Superior temporal gyrus (tissue), 1 donor: ENCODE data around the gene PACRG.

Experiments
- DNase-seq: peaks from one replicate; pipeline ENCODE4 v3.0.0-alpha.2; 2016; ENCODE audit errors: extremely low spot score

The PACRG gene

GRCh38 chr6:163313566-163313965 is 585.8 kb downstream of the PACRG start:
- DNase-seq: no peak

GRCh38 chr6:163313981-163314380 is 586.2 kb downstream of the PACRG start:
- no peak for DNase-seq

GRCh38 chr6:163314791-163315470 is 587.2 kb downstream of the PACRG start:
- DNase-seq: peak; percentile 96

- DNase-seq: peak; percentile 23
These were observed 589.2 kb downstream of the PACRG start for GRCh38 chr6:163316866-163317495.

GRCh38 chr6:163318071-163318786 is 590.5 kb downstream of the PACRG start:
- DNase-seq: peak; percentile 28

GRCh38 chr6:163319609-163320366 is 592.0 kb downstream of the PACRG start:
- peak; percentile 44 for DNase-seq

- no peak for DNase-seq
These were observed 592.6 kb downstream of the PACRG start for GRCh38 chr6:163320402-163320801.

GRCh38 chr6:163320804-163321203 is 593.0 kb downstream of the PACRG start:
- DNase-seq: peak; percentile 72

- DNase-seq: no peak
These were observed 593.9 kb downstream of the PACRG start for GRCh38 chr6:163321717-163322116.

GRCh38 chr6:163323274-163323673 is 595.5 kb downstream of the PACRG start:
- peak; percentile 24 for DNase-seq

GRCh38 chr6:163323705-163324104 is 595.9 kb downstream of the PACRG start:
- DNase-seq: peak; percentile 79

GRCh38 chr6:163324326-163324687 is 596.5 kb downstream of the PACRG start:
- DNase-seq: no peak

- DNase-seq: peak; percentile 88
These were observed 597.1 kb downstream of the PACRG start for GRCh38 chr6:163324688-163325389.

- no peak for DNase-seq
These were observed 597.6 kb downstream of the PACRG start for GRCh38 chr6:163325390-163325784.

- no peak for DNase-seq
These were observed 599.5 kb downstream of the PACRG start for GRCh38 chr6:163327165-163327880.

- DNase-seq: no peak
These were observed 600.1 kb downstream of the PACRG start for GRCh38 chr6:163327921-163328320.

GRCh38 chr6:163328411-163328810 is 600.6 kb downstream of the PACRG start:
- DNase-seq: no peak

GRCh38 chr6:163329991-163330390 is 602.2 kb downstream of the PACRG start:
- no peak for DNase-seq

- no peak for DNase-seq
These were observed 603.5 kb downstream of the PACRG start for GRCh38 chr6:163331245-163331644.

GRCh38 chr6:163332575-163332974 is 604.8 kb downstream of the PACRG start:
- DNase-seq: no peak

- no peak for DNase-seq
These were observed 605.3 kb downstream of the PACRG start for GRCh38 chr6:163333038-163333437.
